Astrocyte (in vitro differentiated cells and primary cell): ENCODE measurements around the gene KNDC1. TPM values are rescaled to one million over a fixed set of nuclear protein-coding genes. Genes with fewer than 3 reads are reported as not detected.

Source experiments
- DNase-seq: peaks from one replicate; pipeline ENCODE4 v3.0.0-alpha.2; 2010; ENCODE audit warnings: low read depth
- FAIRE-seq: peaks from 2 replicates; lab custom pipeline; 2011; peaks lifted over from hg19 to GRCh38; lab: Jason Lieb, UNC
- H2AFZ ChIP-seq: 2 replicates; pipeline ENCODE4 v1.6.0; 2012; ENCODE audit warnings: low read depth, low read length, inconsistent platforms
- H3K27ac ChIP-seq: 2 replicates; pipeline ENCODE4 v1.5.1; 2011; ENCODE audit warnings: low read depth, low read length, inconsistent platforms
- H3K27me3 ChIP-seq: 2 replicates; pipeline ENCODE4 v1.6.0; 2011; ENCODE audit warnings: low read length, inconsistent platforms; ENCODE audit not compliant: insufficient read depth
- H3K36me3 ChIP-seq: 2 replicates; pipeline ENCODE4 v1.5.1; 2011; ENCODE audit warnings: low read length, inconsistent platforms; ENCODE audit not compliant: insufficient read depth
- H3K4me1 ChIP-seq: 2 replicates; pipeline ENCODE4 v1.5.1; 2011; ENCODE audit warnings: low read length, inconsistent platforms; ENCODE audit not compliant: insufficient read depth
- H3K4me2 ChIP-seq: 2 replicates; pipeline ENCODE4 v1.6.0; 2012; ENCODE audit warnings: low read length, inconsistent platforms
- H3K4me3 ChIP-seq: 2 replicates; pipeline ENCODE4 v1.5.1; 2011; ENCODE audit warnings: low read depth, mild to moderate bottlenecking, low read length, inconsistent platforms; ENCODE audit not compliant: insufficient read depth
- H3K79me2 ChIP-seq: 2 replicates; pipeline ENCODE4 v1.6.0; 2012; ENCODE audit warnings: mild to moderate bottlenecking, low read length, inconsistent platforms; ENCODE audit not compliant: insufficient read depth
- H3K9ac ChIP-seq: 2 replicates; pipeline ENCODE4 v1.6.0; 2012; ENCODE audit warnings: mild to moderate bottlenecking, low read length, inconsistent platforms
- H3K9me3 ChIP-seq: 2 replicates; pipeline ENCODE4 v1.5.1; 2012; ENCODE audit warnings: low read depth, mild to moderate bottlenecking, low read length, inconsistent platforms; ENCODE audit not compliant: insufficient read depth
- H4K20me1 ChIP-seq: 2 replicates; pipeline ENCODE4 v1.6.0; 2012; ENCODE audit warnings: low read length, inconsistent platforms; ENCODE audit not compliant: insufficient read depth
- H3K27ac Mint-ChIP-seq: one replicate; pipeline ENCODE4 v1.8.0; 2021; ENCODE audit warnings: mild to moderate bottlenecking, mixed read lengths; ENCODE audit not compliant: unreplicated experiment
- H3K27me3 Mint-ChIP-seq: one replicate; pipeline ENCODE4 v1.8.0; 2021; ENCODE audit warnings: low read depth, mixed read lengths; ENCODE audit not compliant: unreplicated experiment
- H3K36me3 Mint-ChIP-seq: one replicate; pipeline ENCODE4 v1.8.0; 2021; ENCODE audit warnings: low read depth, mixed read lengths; ENCODE audit not compliant: unreplicated experiment
- H3K4me1 Mint-ChIP-seq: one replicate; pipeline ENCODE4 v1.8.0; 2021; ENCODE audit warnings: low read depth, mixed read lengths; ENCODE audit not compliant: unreplicated experiment
- H3K4me3 Mint-ChIP-seq: one replicate; pipeline ENCODE4 v1.8.0; 2021; ENCODE audit warnings: mild to moderate bottlenecking, moderate library complexity, mixed read lengths; ENCODE audit not compliant: unreplicated experiment
- H3K9me3 Mint-ChIP-seq: one replicate; pipeline ENCODE4 v1.8.0; 2021; ENCODE audit warnings: mild to moderate bottlenecking, mixed read lengths; ENCODE audit not compliant: unreplicated experiment
- CTCF ChIP-seq: IDR thresholded peaks from 2 replicates; pipeline ENCODE4 v1.5.1; 2011; ENCODE audit warnings: low read depth, mild to moderate bottlenecking, inconsistent platforms, low read length, moderate library complexity; ENCODE audit not compliant: insufficient read depth
- EZH2 ChIP-seq: IDR thresholded peaks from 2 replicates; pipeline ENCODE4 v1.6.1; 2012; ENCODE audit warnings: mild to moderate bottlenecking, low read length, inconsistent platforms; ENCODE audit not compliant: insufficient read depth
- total RNA-seq: library from RNA; stranded (reverse); gene quantifications from 2 replicates; pipeline ENCODE4 v1.2.1, GENCODE V29; 2021

Gene KNDC1
- total RNA-seq, 1 donor from 2014 or later: 2.6 TPM

- Mint-ChIP-seq H3K9me3 (peaks cover 5% of the 10 kb centered on the region), H3K27ac (no peak overlapping the region), H3K4me1 (no peaks in the 10 kb centered on the region), H3K27me3 (peaks cover 19% of the 10 kb centered on the region), H3K4me3 (no peak overlapping the region), H3K36me3 (no peaks in the 10 kb centered on the region)
- no peak for FAIRE-seq
- Histone ChIP-seq H3K27ac (no peak overlapping the region), H3K4me3 (no peak overlapping the region), H3K4me2 (no peak overlapping the region), H4K20me1 (no peaks in the 10 kb centered on the region), H3K4me1 (no peaks in the 10 kb centered on the region), H2AFZ (no peak overlapping the region), H3K9me3 (no peaks in the 10 kb centered on the region), H3K79me2 (no peaks in the 10 kb centered on the region), H3K36me3 (no peaks in the 10 kb centered on the region), H3K27me3 (no peaks in the 10 kb centered on the region), H3K9ac (no peak overlapping the region)
- TF ChIP-seq CTCF (no peak), EZH2 (no peak)
- no peak for DNase-seq
These were observed 38.8 kb downstream of the KNDC1 start for GRCh38 chr10:133198621-133199487.

DNA sequence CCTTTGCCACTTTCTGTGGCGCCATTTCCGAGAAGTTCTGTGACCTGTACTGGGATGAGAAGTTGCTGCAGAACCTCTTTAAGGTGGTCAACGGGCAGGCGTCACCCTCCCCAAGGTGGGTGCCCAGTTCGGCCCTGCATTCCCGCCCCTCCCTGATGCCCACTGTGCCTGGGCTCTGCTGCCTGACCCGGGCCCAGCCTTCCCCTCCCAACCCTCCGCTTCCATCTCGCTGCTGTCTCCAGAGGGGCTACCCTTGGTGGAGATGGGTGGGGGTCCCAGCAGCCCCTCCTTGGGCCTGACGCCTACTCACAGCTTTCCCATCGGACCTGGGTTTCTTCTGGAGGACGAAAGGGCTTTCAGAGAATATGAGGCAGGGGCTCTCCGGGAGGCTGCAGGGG, 39.5 kb downstream of the KNDC1 start:
- Mint-ChIP-seq H3K9me3 (peaks cover 4% of the 10 kb centered on the region), H3K27me3 (peaks cover 17% of the 10 kb centered on the region), H3K4me1 (no peaks in the 10 kb centered on the region), H3K27ac (no peak overlapping the region), H3K4me3 (no peak overlapping the region), H3K36me3 (no peaks in the 10 kb centered on the region)
- Histone ChIP-seq H3K9ac (no peak overlapping the region), H2AFZ (no peak overlapping the region), H3K36me3 (no peaks in the 10 kb centered on the region), H3K4me1 (no peaks in the 10 kb centered on the region), H4K20me1 (no peaks in the 10 kb centered on the region), H3K79me2 (no peaks in the 10 kb centered on the region), H3K4me3 (no peak overlapping the region), H3K27ac (no peak overlapping the region), H3K27me3 (no peaks in the 10 kb centered on the region), H3K9me3 (no peaks in the 10 kb centered on the region), H3K4me2 (no peak overlapping the region)
- no peak for DNase-seq
- TF ChIP-seq EZH2 (no peak), CTCF (no peak)
- no peak for FAIRE-seq
